GM08714 (cell line): ENCODE data around the gene CACNA1E.

ENCODE experiments used
- H3K4me3 ChIP-seq: fragments of 200-500 bp; sonication (Bioruptor generic); 2 replicates; pipeline ENCODE4 v1.5.1; 2014; ENCODE audit warnings: mild to moderate bottlenecking, low read length, inconsistent platforms
- ZNF274 ChIP-seq: IDR thresholded peaks from 2 replicates; pipeline ENCODE4 v1.6.1; 2012; ENCODE audit warnings: mild to moderate bottlenecking, low read depth, low read length

Gene CACNA1E

DNA sequence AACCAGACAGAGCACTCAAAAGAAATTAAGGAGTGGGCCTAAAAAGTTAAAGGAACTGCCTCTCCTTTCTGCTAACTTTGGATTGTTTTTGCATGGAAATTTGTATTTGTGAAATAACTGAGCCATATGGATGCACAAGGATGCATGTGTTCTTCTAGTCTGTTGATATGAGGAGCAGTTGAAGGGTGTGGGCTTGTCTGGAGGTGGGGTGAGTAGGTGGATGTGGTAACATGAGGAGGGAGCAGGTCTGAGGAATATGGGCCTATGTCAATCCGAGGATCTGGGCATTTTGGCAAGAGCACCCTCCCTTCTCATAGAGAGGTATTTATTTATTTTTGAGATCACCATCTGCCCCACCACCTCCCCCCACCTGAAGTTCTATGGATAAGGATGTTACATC, 13.4 kb downstream of the CACNA1E start:
- no peak overlapping the region for H3K4me3 ChIP-seq
- TF ChIP-seq ZNF274: no peak

DNA sequence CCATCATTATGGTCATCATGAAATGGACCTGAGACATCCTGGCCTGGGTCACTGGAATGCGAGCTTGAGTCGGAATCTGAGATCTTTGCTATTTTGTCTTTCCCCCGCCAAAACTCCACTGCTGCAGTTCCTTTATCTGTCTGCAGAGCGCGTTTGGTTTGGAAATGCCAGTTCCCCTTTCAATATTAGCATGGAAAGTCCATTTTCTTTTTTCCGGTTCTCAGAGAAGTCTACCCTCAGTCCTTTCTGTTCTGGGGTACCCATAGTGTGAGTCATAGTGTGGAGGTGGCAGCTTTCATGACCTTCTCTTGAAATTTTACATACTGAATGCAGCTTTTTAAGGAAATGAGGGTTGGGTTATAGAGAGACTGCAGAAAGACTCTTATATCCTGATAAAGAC, 14.6 kb downstream of the CACNA1E start:
- TF ChIP-seq ZNF274: no peak
- no peak overlapping the region for H3K4me3 ChIP-seq

DNA sequence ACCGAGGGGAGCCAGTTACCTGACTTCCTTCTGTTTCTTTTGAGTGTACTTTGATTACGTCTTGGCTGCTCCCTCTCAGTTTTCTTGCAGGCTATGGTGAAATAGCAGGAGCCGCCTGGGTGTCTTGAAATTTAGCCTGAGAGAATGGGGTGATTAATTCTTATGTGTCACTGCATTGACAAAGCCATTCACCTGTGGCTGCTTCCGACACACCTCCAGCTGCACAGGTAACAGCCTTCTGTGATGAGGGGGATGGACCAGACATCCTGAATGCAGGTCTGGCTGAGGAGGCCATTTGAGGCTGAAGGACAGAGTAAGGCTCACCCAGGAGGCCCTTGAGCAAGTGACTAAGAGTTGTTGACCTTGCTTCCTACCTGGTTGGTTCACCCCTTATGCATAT, 16.5 kb downstream of the CACNA1E start:
- no peak overlapping the region for H3K4me3 ChIP-seq
- no peak for TF ChIP-seq ZNF274

DNA sequence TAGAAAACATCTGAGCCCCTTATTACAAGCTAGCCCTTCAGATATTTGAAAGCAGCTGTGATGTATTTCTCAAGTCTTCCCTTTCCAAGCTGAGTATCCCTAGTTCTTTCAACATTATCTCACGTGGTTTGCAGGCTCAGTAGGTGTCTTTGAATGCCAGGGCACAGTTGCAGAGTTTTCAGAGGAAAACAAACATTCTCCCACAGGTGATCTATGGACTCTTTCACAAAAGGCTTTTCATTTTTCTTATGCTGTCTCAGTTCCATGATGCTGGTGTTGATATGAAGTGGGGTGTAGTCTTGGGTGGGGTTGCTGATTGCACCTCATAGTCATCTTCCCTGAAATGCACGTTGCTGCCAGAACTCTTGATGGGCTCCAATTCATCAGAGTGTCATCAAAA, 17.3 kb downstream of the CACNA1E start:
- TF ChIP-seq ZNF274: no peak
- H3K4me3 ChIP-seq: no peak overlapping the region

DNA sequence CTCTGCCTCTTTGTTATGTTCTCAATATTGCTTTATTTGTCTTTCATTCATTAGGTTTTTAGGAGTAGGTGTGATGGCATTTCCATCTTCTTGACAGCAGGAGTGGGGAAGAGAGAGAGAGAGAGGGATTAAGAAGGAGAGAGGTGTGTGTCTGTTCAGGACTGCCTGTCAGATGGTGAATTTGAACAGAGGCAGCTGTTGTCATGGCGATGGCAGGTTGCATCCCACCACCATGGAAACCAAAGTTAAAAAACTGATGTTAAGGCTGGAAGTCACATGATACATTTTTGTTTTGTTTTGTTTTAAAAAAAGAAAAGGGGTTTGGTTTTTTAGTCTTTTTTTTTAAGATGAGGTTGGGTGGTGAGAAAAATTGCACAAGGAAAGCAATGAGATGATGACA, 18.3 kb downstream of the CACNA1E start:
- no peak for TF ChIP-seq ZNF274
- no peak overlapping the region for H3K4me3 ChIP-seq

DNA sequence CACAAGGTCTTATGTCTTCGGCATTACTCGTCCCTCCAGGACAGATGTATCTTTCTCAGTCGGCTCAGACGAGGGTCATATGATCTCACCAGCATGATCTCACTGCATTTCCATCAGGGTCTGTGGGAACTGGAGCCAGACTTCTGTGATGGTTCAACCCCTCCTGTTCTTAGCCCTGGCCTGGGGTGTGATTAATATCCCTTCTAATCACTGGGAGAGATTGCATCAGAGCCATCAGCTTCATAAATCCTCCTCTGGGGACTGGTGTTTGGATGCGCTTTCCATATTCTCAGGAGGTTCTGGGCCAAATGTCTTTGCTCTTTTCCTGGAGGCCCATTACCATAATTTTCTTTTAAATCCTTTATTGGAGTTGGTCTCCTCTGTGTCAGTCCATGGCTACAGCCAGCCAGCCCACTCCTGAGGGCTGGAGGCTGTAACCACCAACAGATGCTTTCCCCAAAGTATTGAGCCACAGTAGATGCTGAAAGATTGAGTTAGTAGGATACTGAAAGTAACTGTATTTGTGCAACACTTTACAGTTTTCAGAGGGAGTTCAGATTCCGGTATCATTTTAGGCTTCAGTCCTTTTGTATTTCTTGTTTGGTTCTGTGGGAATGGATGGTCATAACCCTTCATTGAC, 20.0 kb downstream of the CACNA1E start:
- no peak overlapping the region for H3K4me3 ChIP-seq
- no peak for TF ChIP-seq ZNF274

DNA sequence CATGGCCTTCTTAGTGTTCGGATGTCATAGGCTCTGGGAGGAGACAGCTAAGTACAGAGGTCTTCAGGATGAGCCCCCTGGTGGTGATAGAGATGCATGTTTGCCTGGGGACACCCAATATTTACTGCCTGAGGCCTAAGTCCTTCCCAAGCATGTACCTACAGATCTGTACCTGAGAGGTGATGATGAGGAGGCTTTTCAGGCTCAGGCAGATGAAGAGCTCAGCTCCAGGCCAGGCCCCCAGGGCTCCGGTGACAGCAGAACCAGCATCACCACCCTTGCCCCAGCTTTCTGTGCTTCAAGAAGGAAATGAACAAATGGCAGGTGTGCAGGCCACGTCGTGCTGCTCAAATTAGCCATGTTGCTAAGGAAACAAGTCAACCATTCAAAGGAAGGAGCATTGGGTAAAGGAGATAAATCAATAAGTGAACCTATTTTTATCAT, 21.1 kb downstream of the CACNA1E start:
- no peak for TF ChIP-seq ZNF274
- no peak overlapping the region; the same call in 1 of the 2 replicates for H3K4me3 ChIP-seq

DNA sequence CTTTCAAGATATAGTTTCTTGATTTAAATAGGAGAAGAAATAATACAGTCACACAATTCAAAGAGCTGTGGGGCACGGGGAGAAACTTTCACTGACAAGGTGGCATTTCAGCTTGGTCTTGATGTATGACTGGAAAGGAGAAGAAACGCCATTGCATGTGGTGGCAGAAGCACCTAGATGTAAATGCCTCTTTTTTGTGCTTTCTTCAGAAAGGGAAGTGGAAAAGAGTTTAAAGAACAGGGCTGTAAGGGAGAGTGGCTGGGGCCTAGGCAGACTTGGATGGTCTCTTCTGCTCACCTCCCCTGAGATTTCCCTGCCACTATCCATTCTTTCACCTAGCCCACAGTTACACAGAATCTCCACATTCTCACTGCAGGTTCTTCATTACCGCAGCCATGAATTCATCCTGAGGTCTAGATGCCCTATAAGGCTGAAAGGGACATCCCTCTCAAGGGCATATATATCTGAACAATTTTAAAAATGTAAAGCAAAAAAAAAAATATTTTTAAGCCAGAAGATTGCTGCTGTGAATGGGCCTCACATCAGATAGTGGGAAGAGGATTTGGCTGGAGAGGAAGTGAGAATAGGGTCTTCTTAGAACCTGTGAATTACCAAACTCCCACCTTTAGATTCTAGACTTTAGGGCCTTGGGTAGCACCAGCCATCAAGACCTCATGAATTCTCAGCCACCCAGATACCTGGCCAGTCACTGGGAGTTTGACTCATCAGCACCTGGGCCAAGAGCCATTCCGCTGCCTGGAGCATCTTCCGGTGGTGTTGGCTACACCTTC, 23.4 kb downstream of the CACNA1E start:
- no peak for TF ChIP-seq ZNF274
- no peak overlapping the region for H3K4me3 ChIP-seq

DNA sequence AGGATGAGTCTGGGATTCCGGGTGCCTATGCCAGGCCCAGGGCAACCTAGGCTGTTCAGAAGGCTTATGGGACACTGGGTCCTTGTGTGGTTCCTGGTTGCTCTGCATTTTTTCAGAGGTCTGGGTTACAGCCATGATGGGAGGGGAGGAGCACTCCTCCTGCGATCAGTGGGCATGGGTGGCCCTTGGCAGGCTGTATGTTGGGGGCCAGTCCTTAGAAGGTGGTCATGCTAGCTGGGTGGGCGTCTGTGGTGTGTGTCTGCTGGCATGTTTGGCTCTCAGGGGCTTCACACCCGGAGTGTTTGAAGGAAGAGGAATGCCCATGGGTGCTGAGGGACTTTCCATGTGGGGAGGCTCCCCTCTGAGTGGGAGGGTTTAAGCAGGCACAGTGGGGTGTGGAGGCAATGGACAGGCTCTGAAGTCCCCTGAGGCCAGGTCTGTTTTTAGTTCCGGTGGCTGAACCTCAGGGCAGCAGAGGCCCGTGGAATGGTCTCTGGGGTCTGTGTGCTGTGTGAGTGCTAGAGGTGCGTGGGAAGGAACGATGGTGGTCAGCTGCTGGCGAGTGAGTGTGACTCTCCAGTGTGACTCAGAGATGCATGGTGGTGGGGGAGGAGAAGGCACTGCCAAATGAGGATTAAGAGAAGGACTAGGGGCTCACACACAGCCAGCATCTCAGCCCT, 25.3 kb downstream of the CACNA1E start:
- H3K4me3 ChIP-seq: no peak overlapping the region
- no peak for TF ChIP-seq ZNF274

DNA sequence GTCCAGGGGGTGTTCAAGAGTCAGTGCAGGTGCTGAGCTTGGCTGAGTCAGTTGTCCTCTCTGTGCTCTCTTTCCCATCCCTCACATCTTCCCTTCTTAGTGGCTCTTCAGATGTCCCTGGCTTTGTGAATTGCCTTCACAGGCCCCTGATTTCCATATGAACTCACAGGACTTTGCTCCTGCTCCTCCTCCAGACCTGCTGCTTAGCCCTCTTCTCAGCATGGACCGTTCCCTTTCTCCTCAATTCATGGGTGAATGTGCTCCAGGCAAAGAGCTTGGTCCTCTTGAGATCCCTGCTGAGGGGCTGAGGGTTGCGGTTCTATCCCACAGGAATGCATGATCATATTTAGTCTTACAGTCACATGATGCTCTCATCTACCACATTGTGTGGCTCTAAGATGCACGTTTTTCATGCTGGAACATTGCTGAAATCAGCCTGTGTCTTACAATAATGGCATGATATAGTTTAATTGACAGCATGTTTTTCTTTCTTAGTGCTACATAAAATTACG, 30.5 kb downstream of the CACNA1E start:
- TF ChIP-seq ZNF274: no peak
- no peak overlapping the region for H3K4me3 ChIP-seq

DNA sequence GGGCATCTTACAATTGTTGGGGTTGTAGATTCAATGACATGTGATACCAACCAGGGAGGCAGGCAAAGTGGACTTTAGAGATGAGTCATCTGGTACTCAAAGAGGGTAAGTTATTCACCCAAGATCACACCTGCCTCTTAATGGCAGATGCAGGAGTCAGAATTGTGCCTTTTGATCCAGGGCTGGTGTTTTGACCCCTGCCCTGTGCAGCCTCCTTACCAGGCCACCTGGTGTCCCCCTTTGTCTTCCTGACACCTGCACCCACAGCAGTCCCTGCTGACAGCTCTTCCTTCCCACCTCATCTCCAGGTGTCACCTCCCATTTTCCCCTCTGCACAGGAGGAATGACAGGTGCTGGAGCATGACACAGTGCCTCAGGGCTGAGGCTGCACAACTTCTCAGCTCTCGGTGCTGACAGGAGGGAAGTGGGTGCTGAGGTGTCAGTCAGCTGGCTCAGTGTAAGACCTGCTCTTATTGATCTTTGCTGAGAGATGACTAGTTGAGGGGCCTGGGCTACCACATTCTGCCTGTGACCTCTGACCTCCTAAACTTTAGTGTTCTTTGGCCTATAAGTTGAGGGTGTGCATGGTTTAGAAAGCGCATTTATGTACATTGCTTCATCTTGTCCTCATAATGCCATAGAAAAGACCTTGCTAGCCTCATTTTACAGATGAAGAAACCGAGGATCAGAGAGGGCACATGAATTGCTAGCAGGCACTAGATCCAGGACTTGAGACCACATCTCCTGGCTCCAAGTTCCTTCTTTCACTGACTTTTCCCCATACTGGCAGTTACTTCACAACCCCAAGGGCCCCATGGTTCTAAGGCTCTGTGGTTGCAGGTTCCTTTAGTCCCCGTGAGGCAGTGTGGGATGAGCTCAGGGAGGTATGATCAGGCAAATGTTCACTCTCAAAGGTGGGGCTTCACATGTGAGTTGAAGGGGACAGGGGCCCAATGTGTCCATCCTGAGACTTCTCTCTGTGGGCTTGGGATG, 31.3 kb downstream of the CACNA1E start:
- H3K4me3 ChIP-seq: no peak overlapping the region
- no peak for TF ChIP-seq ZNF274

DNA sequence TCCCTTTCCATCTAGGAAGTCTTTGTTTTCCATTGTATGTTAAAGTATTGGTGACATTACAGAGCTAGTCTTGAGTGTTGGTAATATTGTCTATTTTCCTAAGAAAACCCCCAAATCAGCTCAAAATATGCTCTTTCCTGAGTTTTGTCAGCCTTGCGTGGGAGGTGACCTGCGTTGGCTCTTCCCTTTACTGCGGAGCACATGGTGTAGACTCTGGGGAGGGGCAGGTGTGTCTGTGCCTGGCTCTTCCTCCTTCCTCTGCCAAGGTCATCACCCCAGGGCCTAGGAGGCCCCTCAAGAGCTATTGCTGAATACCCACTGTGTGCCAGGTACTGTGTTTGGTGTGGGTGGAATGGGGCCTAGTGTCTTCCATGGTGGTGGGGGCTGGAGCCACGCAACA, 33.4 kb downstream of the CACNA1E start:
- TF ChIP-seq ZNF274: no peak
- no peak overlapping the region for H3K4me3 ChIP-seq

DNA sequence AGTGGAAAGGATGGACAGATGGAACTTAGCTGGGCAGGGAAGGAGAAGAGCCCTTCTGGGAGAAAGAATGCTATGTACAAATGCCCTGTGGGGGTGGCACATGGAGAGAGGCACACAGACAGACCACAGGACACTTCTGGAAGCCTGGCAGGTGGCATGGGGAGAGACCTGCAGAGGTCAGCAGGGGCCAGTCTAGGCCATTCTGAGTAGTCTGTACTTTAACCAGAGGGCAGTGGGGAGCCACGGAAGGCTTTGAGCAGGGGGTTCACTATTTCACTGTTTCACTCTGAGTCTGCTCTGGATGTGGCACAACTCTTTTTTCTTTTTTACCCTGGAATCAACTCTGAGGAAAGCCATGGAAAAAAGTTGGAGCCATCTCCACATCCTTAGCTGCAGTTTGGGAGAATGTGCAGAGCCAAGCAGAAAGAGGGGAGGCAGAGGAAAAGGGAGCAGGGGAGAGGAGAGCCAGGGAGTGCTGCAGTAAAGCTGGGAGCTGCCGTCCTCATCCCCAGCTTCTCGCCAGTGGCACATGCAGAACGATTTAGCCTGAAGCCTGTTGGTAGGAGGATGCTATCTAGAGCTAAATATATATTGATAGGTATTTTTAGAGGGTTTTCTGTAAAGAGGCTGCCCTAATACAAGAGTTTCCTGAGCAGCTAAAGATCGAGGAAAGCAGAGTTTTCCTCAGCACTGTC, 34.0 kb downstream of the CACNA1E start:
- no peak overlapping the region for H3K4me3 ChIP-seq

More for the DNA sequence above, 34.0 kb downstream of the CACNA1E start:
- no peak for TF ChIP-seq ZNF274
